AG08395 (cell line): ENCODE results near the gene MLN.
"Not testable (repeated sequence)": the region's sequence is repeated elsewhere in the genome, so short reads cannot be mapped to it uniquely, and the experiment has no call there.

Experiments
- DNase-seq: peaks from one replicate; pipeline ENCODE4 v3.0.0; 2012; ENCODE audit warnings: mixed read lengths, low spot score

Gene MLN

DNA sequence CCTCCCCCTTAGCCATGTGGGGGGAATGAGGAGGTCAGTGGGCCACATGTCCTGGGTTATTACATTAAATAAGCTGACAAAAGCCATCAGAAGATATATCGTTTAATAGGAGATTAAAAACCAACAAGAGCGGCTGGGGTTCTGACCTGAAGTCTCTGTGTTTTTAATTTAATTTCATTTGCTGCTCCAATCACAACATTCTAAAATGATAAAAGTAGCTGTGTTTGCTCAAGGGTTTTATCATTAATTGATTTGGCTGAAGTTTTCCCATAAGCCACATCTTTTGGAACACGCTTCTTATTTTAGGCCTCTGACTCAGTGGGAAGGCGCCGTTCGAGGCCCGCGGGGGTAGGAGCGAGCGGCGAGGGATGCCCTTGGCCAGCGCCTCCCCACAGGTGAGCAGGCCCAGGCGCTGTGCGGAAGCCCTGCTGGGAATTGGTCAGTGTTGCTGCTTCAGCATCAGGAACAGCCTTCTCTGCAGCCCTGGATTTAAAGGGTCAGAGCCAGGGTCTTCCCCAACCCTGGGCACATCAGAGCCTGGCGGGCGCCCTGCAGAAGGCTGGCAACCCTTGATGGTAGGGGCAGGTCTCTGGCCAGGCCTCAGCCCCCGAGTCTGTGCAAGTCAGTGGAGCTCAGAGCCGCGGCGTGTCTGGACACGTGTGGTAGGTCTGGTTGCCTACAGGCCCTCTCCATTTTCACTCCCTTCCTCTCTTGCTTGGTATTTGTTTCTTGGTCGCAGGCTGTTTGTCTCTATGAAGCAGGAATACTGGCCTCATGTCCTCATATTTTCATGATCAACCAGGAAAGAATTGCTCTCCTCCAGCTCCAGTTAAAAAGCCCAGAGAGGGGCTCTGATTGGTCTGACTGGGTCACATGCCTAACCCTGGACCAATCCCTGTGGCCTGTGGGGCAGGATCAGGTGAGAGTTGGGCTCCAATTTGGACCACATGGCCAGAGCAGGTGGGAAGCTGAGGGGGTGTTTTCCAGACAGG lies 30.9 kb upstream of the MLN start:
- no peak for DNase-seq

DNA sequence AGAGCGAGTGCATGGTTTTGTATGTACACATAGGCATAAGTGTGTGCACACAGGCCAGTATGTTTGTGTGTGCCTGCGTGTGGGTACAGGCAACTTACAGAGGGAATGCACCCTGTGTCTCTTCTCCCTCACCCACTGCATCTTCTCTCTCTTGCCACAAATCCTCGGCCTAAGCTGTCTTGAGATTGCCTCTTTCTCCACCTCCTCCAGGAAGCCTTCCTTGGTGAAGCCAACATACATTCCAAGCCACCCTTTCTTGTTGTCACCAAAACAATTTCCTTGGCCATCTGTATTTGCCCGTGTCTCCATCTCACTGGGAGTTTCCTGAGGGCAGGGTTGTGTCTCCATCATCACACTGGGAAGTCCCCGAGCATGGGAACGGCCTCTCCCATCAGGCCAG lies 29.8 kb upstream of the MLN start:
- DNase-seq = no peak

DNA sequence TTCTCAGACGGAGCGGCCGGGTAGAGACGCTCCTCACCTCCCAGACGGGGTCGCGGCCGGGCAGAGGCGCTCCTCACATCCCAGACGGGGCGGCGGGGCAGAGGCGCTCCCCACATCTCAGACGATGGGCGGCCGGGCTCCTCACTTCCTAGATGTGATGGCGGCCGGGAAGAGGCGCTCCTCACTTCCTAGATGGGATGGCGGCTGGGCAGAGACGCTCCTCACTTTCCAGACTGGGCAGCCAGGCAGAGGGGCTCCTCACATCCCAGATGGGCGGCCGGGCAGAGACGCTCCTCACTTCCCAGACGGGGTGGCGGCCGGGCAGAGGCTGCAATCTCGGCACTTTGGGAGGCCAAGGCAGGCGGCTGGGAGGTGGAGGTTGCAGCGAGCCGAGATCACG lies 29.0 kb upstream of the MLN start:
- not testable (repeated sequence) for DNase-seq

DNA sequence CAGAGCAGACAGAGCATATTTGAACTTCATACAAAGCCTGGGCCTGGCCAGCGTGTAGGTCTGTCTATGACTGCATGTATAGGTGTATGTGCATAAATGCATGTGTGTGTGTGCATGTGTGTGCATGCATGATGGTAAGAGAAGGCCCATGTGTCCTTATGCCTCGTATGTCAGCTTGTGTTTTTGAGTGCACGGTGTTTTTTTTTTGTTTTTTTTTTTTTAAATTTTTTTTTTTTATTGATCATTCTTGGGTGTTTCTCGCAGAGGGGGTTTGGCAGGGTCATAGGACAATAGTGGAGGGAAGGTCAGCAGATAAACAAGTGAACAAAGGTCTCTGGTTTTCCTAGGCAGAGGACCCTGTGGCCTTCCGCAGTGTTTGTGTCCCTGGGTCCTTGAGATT lies 27.9 kb upstream of the MLN start:
- not testable (repeated sequence) for DNase-seq

DNA sequence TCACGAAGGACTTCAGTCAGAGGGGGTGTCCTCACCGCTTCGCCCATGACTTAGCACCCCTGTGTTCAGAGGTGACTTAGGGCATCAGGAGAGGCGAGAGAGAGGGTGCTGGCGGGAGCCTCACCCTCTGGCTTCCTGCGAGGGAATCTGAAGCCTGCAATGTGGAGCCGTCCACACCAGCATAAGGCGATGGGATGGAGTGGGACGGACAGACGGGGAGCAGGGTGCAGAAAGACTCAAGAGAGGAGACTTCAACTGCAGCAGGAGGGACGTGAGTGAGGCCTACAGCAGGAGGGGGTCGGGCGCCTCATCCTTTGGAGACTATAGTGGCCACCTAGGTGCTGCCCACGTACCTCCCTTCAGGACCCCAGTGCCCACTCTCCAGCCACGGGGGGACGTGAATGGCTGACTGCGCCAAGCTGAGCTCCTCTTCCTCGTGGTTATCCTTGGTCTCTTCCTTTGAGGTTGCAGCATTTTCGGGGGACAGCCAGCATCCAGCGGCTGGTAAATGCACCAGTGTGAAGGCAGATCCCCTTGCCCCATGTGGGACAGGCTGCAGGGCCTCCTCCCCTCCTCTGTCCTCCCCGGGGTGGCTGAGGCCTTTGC lies 26.9 kb upstream of the MLN start:
- DNase-seq = no peak

DNA sequence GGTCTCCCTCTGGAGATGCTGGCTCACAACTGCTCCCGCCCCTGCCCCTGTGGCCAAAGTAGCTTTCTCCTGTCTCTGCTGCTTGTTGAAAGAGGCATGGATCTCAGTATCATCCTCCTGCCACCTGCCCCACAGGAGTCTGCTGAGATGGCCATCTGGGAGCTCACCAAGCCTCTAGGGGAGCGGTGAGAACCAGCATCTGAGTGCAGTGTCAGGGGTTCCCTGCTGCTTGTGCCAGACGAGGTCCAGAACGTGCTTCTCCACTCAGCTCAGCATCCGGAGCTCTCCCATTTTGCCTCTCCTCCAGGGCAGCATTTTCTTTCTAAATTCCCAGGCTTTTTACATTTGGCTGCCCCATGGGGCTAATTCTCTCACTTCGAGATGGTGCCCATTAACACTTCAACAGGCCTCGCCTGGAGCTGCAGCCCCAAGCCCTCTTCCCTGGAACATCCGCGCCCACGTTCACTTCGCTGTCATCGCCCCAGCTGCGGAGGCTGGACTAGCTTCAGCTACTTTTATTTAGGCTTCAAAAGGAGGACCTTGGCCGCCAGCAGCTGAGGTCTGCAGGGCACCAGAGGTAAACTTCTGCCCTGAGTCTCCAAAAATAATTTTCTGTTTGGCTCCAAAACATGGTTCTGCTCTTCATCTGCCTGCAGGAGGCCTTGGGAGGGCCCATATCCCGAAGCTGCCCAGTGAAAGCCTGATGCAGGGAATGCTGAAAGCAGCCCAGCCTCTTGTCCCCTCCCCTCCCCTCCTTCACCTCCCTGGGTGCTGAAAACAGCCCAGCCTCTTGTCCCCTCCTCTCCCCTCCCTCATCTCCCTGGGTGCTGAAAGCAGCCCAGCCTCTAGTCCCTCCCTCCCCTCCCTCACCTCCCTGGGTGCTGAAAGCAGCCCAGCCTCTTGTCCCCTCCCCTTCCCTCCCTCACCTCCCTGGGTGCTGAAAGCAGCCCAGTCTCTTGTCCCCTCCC lies 25.2 kb upstream of the MLN start:
- DNase-seq = no peak

DNA sequence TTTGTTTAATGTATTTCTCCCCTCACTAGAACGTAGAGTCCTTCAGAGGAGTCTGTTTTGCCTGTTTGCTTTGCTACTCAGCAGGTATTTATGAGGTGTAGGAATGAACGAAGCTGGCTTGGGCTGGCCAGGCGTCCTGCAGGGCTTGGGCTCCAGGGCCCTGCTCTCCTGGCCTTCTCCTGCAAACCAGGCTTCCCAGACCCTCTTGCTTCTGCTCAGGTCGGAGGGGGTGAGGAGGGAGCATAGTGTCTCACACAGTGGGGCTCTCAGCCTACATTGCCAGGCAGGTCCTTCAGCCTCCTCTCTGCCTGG lies 24.6 kb upstream of the MLN start:
- no peak for DNase-seq

DNA sequence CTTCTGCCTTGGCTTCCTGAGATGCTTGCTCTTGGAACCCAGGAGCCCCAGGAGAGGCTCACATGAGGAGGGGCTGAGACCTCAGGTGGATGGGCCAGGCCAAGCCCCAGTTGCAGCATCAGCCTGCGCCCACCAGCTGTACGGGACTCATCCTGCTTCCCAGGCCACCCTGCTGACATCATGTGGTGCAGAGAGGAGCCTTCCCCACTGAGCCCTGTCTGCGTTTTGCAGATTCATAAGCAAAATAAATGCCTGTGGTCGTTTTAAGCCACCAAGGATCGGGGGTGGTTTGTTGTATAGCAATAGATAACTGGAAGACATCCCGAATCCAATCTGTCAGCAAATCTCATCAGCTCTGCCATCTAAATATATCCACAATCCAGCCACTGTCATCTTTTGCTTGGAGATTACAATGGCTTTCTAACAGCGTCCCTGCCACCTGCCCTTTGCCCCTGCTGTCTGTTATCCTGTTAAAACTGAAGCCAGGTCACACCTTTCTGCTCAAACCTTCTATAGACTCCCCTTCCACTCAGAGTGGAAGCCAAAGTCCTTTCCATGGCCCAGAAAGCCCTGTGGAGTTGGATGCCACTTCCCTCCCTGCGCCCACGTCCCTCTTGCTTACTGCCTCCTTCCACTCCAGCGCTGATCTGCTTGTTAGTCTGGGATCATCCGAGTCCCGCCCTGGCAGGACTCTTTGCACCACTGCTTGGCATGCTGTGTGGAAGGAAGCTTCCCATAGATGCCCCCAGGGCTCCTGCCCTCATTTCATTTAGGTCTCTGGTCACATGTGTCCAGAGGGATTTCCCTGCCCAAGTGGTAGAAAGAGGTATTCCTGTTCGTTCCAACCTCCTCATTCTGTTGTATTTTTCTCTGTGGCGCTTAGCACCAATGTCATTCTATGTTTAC lies 24.0 kb upstream of the MLN start:
- DNase-seq = no peak

DNA sequence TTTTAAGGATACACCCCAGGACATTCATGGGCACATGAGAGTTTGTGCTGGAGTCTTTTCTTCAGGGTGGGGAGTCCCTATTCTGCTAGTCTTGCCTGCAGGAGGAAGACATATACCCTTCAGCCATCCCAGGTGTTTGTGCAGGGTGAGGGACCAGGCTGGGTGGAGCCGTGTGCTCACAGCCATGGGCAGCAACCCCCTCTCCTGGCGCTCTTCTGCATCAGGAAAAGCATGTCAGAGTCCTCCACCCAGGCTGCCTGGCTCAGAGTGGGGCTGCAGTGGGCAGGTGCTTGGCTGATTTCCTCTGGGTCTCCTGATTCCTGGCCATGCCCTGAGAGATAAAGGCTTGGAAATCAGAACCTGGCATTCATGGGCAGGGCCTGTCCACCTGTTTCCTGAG lies 22.7 kb upstream of the MLN start:
- no peak for DNase-seq

DNA sequence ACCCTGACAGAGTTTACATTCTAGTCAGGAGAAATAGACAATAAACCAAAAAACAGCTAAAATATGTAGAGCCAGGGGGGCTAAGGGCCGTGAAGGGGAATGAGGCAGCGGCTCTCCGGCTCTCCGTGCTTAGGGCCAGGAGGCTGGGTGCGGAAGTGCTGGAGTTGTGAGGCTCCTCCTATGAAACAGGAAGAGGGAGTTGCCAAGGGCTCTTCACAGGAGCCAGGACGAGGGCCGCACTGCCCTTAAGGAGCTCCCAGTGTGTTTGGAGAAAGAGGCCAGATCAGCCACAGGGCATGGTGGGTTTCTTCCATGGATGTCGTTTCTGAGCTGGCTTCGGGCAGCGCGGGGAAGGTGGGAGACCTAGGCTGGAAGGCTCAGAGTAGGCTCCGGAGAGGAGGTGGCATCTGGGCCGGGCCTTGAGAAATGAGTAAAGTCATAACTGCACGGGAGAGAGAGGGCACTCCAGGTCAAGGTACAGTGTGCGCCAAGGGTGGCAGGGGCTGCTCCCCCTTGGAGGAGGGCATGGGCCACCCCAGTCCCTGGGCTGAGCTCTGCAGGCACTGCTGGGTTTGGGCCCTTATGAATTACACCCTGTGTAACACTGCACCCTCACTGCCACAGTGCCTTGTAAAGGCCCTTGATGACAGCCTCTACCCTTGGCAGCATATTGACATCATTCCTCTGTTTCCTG lies 20.8 kb upstream of the MLN start:
- DNase-seq = no peak

DNA sequence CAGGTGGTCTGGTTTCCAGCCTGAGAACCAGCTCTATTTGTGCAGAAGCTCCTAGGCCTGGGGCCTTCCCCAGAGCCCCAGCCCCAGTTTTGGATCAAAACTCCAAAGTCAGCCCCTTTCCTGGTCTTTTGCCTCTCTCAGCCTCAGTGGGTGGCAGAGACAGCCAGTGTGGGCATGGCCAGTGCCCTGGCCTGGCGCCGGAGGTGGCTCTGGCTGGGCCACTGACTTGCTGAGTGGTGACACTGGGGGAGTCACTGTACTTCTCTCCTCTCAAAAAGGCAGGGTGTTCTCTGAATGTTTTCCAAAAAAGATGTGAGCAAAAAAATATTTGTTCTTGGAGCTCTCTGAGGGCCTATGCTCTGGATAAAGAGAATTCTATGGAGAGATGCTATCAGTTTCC lies 20.0 kb upstream of the MLN start:
- DNase-seq = no peak

DNA sequence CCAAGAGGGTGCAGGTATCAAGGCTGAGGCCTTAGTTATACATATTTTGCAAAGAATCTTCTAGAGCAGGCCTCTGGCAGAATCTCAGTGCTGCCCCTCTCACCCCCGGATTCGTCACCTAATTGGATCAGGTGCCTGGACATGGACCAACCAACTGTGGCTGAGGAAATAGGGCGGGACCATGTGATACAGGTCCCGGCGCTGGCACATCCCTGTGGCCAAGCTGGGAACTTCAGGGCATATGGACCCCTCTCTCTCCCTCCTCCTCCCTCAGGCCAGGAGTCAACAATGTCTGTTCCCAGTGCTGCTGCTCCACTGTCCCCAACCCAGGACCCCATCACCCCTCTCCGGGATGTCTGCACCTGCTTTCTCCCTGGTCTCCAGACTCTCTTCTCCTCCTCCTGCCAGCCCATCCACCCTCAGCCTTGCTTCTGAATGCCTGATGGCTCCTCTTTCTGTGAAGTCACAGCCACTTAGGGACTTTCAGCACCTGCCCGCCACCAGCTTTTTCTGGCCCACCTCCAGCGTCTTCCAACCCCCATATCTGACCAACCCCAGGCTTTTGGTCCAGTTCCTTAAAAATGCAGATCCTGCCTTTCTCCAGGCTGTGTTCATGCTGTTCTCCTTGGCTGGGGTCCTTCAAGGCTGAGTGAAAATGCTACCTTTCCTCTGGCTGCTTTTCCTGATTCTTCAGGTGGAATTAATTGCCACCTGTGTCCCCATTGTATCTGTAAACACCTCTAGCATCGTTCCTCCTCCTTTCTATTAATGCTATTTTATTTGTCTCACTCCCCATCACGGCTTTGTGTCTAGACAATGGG lies 19.0 kb upstream of the MLN start:
- DNase-seq = peak; percentile 37

DNA sequence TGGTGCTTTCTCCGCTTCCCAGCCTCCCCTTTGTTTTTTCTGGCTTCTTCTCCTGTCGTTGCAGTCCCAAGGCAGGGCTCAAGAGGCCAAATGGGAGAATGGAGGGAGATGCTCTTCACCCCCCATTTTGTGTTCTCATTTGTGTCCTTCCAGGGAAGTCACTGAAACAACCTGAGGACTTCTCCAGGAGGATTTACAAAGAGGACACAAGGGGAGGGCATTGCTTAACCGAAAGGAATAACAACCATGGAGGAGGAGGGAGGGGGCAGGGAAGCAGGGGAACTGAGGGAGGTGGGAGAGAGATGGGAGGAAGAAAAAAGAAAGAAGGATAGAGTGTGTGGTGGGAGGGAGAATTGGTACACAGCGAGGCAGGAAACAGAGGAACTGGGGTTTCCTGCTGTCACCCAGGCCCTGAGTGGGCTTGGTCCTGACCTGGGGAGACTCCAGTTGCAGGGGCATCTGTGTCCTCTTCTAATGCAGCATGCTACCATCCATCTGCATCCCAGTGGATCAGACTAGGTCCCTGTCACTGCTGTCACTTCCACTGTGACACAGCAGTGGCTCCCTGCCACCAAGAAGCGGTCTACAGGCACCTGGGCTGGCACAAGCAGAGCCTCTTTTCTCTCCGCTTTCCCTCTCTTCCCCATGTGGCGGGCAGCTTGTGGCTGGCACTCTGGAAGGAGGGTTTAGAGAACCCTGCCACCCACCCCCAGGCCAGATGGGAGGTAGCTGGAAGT lies 17.1 kb upstream of the MLN start:
- DNase-seq = no peak

DNA sequence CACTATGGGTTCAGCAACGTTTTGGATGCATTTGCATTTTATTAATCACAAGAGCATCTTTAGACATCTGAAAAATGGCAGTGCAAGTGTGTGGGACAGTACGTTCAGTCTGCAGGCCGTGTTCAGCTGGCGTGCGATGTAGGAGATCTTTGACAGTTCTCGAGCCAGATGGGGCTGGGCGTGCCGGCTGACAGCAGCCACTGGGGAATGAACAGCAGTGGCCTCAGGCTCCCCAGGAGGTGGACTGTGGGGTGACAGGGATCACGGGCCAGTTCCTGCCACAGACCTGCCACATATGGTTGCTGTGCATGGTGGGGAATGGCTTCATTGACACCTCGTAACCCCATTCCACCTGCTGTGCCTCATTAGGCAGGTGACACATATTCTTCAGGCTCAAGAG lies 16.4 kb upstream of the MLN start:
- DNase-seq = peak; percentile 38

DNA sequence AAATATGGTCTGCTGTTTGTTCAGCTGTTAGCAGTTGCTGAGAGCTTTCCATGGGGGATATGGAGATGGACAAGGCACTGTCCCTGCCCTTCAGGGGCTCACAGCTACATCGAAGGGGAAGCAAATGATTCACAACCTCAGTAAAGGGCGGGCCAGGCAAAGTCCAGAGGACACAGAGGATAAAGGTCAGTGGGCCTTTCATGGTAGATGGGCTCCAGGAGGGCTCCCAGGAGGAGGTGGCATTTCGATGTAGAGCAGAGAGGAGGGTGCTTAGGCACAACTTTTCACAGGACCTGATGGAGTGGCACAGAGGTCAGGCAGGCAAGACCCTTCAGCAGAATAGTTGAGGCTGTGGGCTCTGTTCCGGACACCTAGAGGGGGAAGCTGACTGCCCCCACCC lies 15.2 kb upstream of the MLN start:
- no peak for DNase-seq

DNA sequence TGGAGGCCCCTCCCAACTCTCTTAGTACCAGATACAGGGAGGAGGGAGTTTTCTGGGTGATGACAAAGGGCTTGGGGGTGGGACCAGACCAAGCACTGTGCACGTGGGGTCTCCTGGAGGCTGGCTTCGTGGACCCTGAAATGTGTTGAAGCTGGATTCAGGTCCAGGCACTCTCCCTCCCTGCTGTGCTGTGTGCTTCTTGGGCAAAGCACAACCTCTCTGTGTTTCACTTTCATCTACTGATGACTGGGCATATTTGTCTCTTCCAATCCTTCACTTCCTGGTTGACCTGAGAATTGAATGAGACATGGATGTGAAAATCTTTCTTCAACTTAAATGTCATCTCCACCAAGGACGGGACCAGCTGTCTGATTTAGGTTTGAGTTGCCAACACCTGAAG lies 14.5 kb upstream of the MLN start:
- DNase-seq = no peak

DNA sequence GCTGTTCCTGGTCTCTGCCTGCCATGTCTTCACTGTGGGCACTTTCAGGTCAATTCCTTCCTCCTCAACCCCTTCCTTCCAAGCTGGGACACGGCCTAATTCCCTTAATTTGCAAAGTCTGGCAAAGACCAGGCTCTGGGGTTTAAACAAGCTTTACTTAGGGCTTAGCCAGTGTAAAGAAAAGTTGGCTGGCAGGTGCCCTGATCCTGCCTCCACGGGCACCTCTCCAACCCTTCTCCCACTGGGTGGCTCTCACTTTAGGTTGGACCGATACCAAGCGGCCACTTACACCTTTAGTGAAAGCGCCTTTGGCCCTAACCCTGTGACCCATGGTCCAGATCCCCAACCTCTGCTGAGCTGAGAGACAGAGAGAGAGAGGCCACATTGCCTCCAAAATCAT lies 13.7 kb upstream of the MLN start:
- no peak for DNase-seq

DNA sequence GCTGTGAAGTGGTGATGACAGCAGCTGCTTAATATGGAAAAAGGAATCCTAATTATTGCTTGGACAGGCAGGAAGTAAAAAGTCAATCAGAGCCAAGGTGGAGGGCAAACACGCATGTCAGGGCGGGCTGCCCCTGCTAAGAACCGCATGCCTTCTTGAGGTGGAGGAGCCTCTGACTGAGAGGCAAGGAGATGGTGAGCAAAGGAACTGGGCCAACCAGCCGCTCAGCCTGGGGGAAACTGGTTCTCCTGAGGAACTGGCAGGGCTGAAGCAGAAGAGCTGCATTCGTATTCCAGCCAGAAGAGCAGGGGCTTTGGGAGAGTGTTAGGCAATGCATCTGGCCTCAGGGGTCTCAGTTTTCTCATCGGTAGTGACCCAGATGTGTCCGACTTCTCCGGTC lies 13.1 kb upstream of the MLN start:
- DNase-seq = no peak

DNA sequence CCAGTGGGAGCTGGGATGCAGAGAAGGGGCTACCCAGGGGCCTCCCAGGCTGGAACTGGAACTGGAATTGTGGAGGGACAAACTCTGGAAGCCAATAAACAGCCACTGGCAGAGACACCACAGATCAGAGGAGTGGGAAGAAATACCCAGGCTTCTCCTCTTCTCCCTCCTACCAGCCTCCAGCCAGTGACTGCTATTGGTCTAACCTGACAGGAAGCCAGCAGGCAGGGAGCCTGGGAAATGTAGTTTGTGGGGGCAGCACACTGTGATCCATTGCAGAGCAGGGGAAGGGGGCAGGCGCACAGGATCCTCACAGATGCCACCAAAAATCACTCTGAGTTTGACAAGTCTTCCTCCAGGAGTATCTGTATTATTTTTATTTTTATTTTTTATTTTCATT lies 12.1 kb upstream of the MLN start:
- DNase-seq = peak; percentile 34
